Activated naive CD4-positive, alpha-beta T cell treated with anti-CD3 and anti-CD28 coated beads, Interleukin-2, amount 10 ng/mL, durations not matched to agents 5 hours and 36 hours (primary cell): ENCODE results near the gene KIF12. TPM values are rescaled to one million over a fixed set of nuclear protein-coding genes. Genes with fewer than 3 reads are reported as not detected.

Source experiments
- total RNA-seq, 2 experiments: library from RNA; stranded (reverse); gene quantifications; one replicate each; pipeline ENCODE4 v1.2.3, GENCODE V29; 2021

KIF12 gene
- not detected for total RNA-seq

GRCh38 chr9:114098936-114099668 lies at the start of gene KIF12:
KIF12 (minus strand) TSS chr9:114099292; CDS start chr9:114099276, 16 bp downstream.

GRCh38 chr9:114078021-114078780 lies 20.9 kb downstream of the KIF12 start, which contains the start of gene AMBP:
AMBP (minus strand) TSS chr9:114078300; CDS start chr9:114078209, 91 bp downstream.

Other genes with a start within 250 kb of the KIF12 start
- gene ZNF618, start 223.0 kb downstream of the KIF12 start, total RNA-seq: under 1 TPM; 0.15 to 0.24 TPM
- gene AMBP, start 21.0 kb downstream of the KIF12 start, total RNA-seq: not detected
- gene COL27A1, start 56.2 kb upstream of the KIF12 start, total RNA-seq: 1 to 10 TPM; 2.8 TPM
- not detected for gene ORM1, start 223.8 kb upstream of the KIF12 start, total RNA-seq
- not detected for gene ORM2, start 230.6 kb upstream of the KIF12 start, total RNA-seq